HEK293 (cell line): ENCODE results near the gene ADM5.

ENCODE experiments used
- CTCF ChIP-seq: fragments of 450-650 bp; formaldehyde crosslinking; IDR thresholded peaks from 2 replicates; pipeline ENCODE4 v1.5.1; 2016; ENCODE audit warnings: missing biosample characterization, missing genetic modification characterization
- ELK4 ChIP-seq: IDR thresholded peaks from 2 replicates; pipeline ENCODE4 v1.6.1; 2011; ENCODE audit warnings: mild to moderate bottlenecking, low read depth, low read length, borderline replicate concordance
- HOXA7 ChIP-seq: sonication (generic); formaldehyde crosslinking; IDR thresholded peaks from 2 replicates; pipeline ENCODE4 v1.8.1; 2022; ENCODE audit warnings: missing genetic modification reagents, borderline replicate concordance
- KLF1 ChIP-seq: fragments of 450-650 bp; formaldehyde crosslinking; IDR thresholded peaks from 2 replicates; pipeline ENCODE4 v1.5.1; 2016; ENCODE audit warnings: missing biosample characterization, missing genetic modification characterization
- PBX3 ChIP-seq: sonication (generic); formaldehyde crosslinking; IDR thresholded peaks from 2 replicates; pipeline ENCODE4 v1.8.1; 2022; ENCODE audit warnings: mild to moderate bottlenecking, moderate library complexity, missing genetic modification reagents
- SCRT1 ChIP-seq: fragments of 450-650 bp; formaldehyde crosslinking; IDR thresholded peaks from 2 replicates; pipeline ENCODE4 v1.5.1; 2016; ENCODE audit warnings: missing biosample characterization, missing genetic modification characterization, borderline replicate concordance
- WT1 ChIP-seq: fragments of 450-650 bp; formaldehyde crosslinking; IDR thresholded peaks from 2 replicates; pipeline ENCODE4 v1.5.1; 2016; ENCODE audit warnings: missing biosample characterization, missing genetic modification characterization
- ZBTB26 ChIP-seq: fragments of 450-650 bp; formaldehyde crosslinking; optimal IDR thresholded peaks from 2 replicates; pipeline ENCODE3; 2016; ENCODE audit warnings: missing biosample characterization, mild to moderate bottlenecking, missing genetic modification characterization
- ZBTB6 ChIP-seq: fragments of 450-650 bp; formaldehyde crosslinking; IDR thresholded peaks from 2 replicates; pipeline ENCODE4 v1.5.1; 2017; ENCODE audit warnings: missing biosample characterization, missing genetic modification characterization
- ZNF138 ChIP-seq: fragments of 450-650 bp; formaldehyde crosslinking; IDR thresholded peaks from 2 replicates; pipeline ENCODE4 v1.5.1; 2016; ENCODE audit warnings: missing biosample characterization, missing genetic modification characterization, borderline replicate concordance
- ZNF510 ChIP-seq: fragments of 450-650 bp; formaldehyde crosslinking; IDR thresholded peaks from 2 replicates; pipeline ENCODE4 v1.5.1; 2018; ENCODE audit warnings: mild to moderate bottlenecking, missing genetic modification characterization, missing biosample characterization; ENCODE audit not compliant: insufficient replicate concordance
- ZNF558 ChIP-seq: fragments of 450-650 bp; formaldehyde crosslinking; IDR thresholded peaks from 2 replicates; pipeline ENCODE4 v1.5.1; 2016; ENCODE audit warnings: missing biosample characterization, missing genetic modification characterization
- ZNF629 ChIP-seq: fragments of 450-650 bp; formaldehyde crosslinking; IDR thresholded peaks from 2 replicates; pipeline ENCODE4 v1.5.1; 2017; ENCODE audit warnings: missing biosample characterization, missing genetic modification characterization
- ZNF660 ChIP-seq: fragments of 450-650 bp; IDR thresholded peaks from 2 replicates; pipeline ENCODE4 v1.5.1; 2018; ENCODE audit warnings: missing biosample characterization, mild to moderate bottlenecking, missing genetic modification characterization

GRCh38 chr19:49687150-49687549 is 2.2 kb upstream of the ADM5 start:
- TF ChIP-seq HOXA7 = no peak
- no peak for TF ChIP-seq ZBTB26 (tag by site-specific recombination)
- TF ChIP-seq ZNF629 = no peak
- TF ChIP-seq CTCF (tag by site-specific recombination) = no peak
- no peak for TF ChIP-seq ZNF510
- TF ChIP-seq ZNF660 = no peak
- no peak for TF ChIP-seq KLF1 (tag by site-specific recombination)
- TF ChIP-seq ZNF558 (tag by site-specific recombination) = no peak
- no peak for TF ChIP-seq PBX3 (CRISPR knock-in tag)
- no peak for TF ChIP-seq ZBTB6 (tag by site-specific recombination)
- no peak for TF ChIP-seq ZNF138 (tag by site-specific recombination)
- TF ChIP-seq ELK4 = no peak
- no peak for TF ChIP-seq SCRT1
- no peak for TF ChIP-seq WT1 (tag by site-specific recombination)
